ENCODE data around the gene TTLL8.

The TTLL8 gene

DNA sequence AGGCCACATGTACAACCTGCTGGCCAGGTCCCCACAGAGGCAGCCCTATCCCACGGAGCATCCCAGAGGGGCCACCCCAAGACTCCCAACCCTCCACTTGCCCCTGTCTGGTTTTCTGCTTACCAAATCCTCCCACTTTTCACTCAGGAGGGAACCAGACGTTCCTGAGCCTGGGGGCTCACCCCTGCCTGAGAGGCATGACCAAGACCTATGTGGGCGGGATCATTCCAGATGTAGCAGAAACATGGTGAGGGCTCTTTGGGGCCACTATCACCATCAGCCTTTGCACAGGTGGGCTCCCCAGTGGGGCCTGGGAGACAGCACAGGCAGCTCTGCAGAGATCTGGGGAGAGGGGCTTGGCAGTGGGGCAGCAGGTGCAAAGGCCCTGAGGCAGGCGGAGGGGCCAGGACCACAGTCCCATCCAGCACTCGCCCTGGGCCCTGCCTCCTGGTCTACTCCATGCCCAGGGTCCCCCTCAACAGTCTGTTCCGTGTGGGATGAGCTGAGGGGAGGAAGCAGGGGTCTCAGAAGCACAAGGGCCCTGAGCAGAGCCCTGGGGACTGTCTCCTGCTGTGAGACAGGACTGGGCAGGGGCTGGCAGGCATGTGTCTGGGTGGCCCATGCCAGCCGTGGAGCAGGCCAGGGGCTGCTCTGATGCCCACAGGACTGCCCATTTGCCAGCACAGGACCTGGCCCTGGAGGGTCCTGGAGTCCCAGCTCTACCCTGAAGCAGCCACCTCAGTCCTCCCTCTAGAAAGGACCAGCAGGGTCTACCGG lies 88.2 kb downstream of the TTLL8 start:
- in situ Hi-C loops (cut with MboI; ENCODE audit: low pct_unique_long_range_greater_than_20kb, low sequenced_read_pairs, unreplicated experiment) = no loop called here
- TF ChIP-seq, protein P1, sequence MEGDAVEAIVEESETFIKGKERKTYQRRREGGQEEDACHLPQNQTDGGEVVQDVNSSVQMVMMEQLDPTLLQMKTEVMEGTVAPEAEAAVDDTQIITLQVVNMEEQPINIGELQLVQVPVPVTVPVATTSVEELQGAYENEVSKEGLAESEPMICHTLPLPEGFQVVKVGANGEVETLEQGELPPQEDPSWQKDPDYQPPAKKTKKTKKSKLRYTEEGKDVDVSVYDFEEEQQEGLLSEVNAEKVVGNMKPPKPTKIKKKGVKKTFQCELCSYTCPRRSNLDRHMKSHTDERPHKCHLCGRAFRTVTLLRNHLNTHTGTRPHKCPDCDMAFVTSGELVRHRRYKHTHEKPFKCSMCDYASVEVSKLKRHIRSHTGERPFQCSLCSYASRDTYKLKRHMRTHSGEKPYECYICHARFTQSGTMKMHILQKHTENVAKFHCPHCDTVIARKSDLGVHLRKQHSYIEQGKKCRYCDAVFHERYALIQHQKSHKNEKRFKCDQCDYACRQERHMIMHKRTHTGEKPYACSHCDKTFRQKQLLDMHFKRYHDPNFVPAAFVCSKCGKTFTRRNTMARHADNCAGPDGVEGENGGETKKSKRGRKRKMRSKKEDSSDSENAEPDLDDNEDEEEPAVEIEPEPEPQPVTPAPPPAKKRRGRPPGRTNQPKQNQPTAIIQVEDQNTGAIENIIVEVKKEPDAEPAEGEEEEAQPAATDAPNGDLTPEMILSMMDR (IDR thresholded peaks at IDR 0.05; ENCODE audit: extremely low read depth, insufficient read depth, missing control alignments) = no peak
- DNase-seq (ENCODE audit: low spot score) = no peak

DNA sequence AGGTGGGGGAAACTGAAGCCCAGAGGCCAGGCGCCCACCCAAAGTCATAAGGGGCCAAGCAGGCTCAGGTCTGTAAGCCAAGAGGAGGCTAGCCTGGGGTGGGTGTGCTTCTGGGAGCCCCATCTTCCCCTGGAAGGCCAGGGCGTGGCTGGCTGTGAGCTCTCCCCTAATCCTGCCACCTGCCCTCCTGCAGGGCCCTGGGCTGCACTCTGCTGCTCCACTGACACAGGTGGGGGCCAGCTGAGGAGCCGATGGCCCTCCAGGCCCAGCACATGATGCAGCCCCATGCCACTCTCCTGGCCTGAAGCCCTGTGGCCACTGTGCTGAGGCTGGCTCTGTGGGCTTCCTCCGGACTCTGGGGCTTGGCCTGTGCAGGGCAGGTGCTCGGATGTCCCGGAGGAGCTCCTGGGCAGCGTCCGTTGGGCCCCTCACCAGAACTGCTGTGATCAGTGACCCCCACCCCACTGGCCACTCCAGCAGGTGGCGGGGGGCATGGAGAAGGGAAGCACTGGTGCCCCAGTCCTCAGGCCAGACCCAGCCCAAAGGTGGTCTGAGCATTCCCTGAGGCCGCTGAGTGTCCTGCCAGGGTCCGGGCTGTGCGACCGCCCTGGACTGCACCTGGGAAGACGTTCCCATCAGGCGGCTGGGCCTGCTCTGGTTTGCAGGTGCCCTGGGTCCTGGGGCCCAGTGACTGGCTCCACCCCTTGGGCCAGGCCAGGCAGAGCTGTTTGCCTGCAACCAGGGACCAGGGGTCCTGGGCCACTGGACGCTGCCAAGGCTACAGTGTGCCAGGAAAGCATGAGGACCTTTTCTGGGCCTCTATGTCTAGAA lies 89.1 kb downstream of the TTLL8 start:
- in situ Hi-C loops (cut with MboI; ENCODE audit: low pct_unique_long_range_greater_than_20kb, low sequenced_read_pairs, unreplicated experiment) = no loop called here
- no peak for DNase-seq (ENCODE audit: low spot score)
- TF ChIP-seq, protein P1 (IDR thresholded peaks at IDR 0.05; ENCODE audit: extremely low read depth, insufficient read depth, missing control alignments) = no peak
